T-helper 22 cell (primary cell): ENCODE data around the gene CEP126.
"Not testable (repeated sequence)": the region's sequence is repeated elsewhere in the genome, so short reads cannot be mapped to it uniquely, and the experiment has no call there.

Experiments
- DNase-seq: peaks from one replicate; pipeline ENCODE4 v3.0.0-alpha.2; 2020; ENCODE audit warnings: low read depth

CEP126 gene

DNA sequence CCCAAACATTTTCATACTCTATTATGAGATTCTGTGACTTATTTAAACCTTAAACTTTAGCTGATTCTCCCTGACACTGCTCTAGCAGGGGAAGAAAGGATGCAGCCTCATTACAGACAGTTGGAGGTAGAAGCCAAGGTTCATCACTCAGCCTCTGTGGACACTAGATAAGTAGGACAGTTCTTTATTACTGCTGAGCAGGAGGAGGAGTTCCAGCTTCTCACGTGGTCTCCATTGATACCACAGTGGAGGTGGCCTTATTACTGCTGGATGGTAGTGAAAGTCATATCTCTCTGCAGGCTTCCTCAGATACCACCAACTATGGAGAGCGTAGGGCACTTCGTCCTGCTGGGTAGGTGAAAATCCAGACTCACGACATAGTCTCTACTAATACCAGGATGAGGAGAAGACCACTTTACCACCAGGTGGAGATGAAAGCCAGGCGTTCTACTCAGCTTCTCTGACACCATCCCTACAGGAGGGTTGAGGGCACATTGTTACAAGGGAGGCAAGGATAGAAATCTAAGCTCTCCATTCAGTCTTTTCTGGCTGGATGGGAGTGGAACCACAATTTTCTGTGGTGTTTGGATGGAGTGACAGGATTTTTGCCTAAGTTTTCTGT lies 14.6 kb downstream of the CEP126 start:
- DNase-seq, result no peak

DNA sequence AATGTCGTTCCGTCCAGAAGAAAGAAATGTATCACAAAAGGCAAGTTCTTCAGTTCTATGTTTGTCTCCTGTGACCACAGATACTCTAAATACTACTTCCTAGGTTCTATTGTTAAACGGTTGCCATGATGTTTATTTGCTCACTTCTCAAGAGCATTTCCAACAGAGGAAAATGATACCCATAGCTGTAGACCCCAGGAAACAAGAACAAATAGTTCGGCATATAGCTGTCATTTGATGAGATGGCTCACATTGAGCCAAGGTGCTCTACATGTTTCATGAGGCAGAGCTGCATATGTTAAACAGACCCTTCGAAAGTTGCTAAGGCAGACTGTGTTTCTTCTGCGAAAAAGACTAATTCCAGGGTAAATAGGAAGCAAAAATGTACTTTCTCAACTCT lies 16.9 kb downstream of the CEP126 start:
- DNase-seq, result no peak

DNA sequence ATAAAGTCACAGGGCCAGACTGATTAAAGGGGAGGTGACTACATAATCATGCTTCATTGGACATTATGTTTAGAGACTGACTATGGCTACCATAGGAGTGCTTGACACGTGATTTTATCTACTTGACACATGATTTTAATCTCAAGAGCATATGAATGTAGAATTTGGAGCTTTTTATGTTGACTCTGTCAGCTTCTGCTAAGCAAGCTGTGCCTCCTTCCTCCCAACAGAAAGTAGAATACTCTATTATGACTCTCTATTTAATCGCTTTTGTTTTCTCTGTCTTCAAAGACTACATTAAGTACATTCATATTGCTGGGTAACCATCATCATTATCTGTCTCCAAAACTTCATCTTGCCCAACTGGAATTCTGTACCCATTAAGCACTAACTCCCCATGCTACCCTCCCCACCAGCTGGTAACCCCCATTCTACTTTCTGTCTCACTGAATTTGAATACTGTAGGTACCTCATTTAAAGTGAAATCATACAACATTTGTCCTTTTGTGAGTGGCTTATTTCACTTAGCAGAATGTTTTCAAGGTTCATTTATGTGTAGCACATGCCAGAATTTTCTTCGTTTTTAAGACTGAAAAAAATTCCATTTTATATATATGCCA lies 26.2 kb downstream of the CEP126 start:
- no peak for DNase-seq

DNA sequence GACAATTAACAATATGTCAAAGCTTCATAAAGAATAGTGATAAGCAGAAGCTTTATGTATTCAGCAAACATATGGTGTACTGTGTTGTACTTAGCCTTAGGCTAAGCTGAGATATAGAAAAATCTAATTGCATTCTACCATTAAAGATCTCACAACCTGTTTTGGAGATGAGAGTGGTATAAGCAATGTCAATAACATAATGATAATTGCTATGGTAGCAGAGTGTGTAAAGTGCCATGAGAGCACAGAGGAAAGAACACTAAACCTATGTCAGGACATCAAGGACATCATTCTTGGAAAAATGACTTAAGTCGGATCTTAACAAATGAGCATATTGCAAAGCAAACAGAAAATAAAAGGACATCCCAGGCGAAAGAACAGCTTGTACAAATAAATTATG lies 30.1 kb downstream of the CEP126 start:
- DNase-seq, result no peak

DNA sequence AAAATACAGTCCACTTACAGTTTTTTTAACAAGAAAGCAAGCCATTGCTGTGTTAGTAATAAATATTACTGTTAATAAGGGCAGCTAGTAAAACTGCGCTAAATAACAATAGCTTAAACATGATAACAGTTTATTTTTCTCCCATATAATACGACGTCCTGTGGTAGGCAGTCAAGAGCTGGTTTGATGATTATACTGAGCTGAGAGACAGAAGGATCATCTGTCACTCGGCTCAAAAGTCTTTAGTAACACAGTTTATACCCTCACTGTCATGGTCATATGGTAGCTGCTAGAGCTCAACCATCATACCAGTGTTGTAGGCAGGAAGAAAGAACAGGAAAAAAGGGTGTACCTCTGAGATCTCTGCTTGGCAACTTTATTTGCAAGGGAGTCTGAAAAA lies 30.6 kb downstream of the CEP126 start:
- DNase-seq, result no peak

DNA sequence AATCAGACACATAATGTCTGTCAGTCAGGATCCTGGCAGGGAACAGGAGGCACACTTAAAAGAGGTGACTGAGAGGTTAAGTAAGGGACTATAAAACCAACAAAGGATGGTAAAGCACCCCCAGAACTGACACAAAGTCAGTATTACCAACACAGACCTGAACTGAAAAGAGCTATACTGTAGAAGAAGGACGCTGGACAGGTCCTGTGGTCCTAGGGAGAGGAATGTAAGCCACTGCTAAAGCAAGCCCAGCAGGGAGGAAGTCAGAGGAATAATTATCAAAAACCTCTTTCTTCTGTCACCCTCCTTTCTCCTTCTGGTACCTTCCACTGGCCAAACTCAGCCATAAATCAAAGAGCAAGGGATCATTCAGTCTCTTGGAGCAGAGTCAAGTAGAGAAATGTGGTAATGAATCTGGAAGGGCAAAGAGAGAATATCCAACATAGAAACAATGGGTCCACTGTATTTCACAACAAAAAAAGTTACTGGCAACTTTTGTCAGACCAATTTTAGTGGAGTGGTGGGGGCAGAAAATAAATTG lies 34.9 kb downstream of the CEP126 start:
- DNase-seq, result no peak

DNA sequence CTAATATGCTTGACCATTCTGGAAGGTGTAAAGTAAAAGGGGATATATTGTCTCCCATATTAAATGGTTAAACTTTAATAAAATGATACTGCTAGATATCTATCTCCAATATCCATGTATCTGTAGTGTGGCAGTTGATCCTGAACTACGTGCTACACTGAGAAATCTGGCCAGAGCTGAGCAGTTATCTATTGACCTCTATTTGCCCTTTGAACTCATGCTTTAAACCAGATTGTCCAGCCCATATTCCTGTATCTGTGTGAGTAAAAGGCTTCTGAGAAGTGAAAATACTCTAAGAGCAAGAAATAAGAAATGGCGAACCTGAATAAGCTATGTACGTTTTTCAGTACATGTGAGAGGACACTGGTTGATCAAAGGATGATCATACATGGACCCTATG lies 40.5 kb downstream of the CEP126 start:
- DNase-seq, result no peak

DNA sequence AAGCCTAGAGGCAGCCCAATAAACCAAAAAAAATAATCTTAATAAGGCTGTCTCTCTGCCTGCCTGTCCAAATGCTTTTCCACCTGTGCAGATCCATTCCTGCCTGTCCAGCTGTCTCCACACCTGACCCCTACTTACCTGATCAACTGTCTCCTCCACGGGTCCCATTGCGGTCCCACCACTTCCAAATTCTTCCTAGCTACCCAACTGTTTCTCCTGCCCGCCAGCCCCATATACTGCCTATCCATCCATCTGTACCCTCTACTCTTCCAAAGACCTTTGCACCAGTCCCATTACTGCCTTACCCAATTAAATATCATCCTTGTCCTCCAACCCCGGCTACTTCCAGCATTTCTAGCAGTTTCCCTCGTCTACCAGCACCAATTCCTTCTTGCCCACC lies 40.9 kb downstream of the CEP126 start:
- no peak for DNase-seq

DNA sequence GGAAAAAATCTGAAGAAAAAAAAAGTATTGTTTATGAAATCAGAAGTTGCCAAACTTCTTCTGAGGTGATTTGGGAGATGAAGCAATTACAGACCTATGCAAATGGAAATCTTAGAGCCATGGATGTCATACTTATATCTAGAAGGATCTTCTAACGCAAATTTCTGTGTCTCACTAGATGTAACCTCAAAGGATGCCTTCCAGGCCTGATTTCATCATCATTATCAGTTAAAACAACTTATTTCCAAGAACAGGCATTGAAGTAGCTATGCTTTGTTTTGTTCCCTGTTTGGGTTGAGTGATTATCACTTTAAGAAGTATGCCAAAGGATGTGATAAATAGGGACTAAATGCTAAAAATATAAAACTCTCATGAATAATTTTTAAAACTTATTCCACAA lies 45.4 kb downstream of the CEP126 start:
- no peak for DNase-seq

DNA sequence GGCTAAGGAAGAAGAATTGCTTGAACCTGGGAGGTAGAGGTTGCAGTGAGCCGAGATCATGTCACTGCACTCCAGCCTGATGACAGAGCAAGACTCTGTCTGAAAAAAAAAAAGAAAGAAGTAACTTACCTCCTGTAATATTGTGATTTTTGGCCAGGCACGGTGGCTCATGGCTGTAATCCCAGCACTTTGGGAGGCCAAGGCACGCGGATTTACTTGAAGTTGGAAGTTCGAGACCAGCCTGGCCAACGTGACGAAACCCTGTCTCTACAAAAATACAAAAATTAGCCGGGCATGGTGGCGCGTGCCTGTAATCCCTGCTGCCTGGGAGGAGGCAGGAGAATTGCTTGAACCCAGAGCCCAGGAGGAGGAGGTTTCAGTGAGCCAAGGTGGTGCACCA lies 49.4 kb downstream of the CEP126 start:
- DNase-seq, result not testable (repeated sequence)

DNA sequence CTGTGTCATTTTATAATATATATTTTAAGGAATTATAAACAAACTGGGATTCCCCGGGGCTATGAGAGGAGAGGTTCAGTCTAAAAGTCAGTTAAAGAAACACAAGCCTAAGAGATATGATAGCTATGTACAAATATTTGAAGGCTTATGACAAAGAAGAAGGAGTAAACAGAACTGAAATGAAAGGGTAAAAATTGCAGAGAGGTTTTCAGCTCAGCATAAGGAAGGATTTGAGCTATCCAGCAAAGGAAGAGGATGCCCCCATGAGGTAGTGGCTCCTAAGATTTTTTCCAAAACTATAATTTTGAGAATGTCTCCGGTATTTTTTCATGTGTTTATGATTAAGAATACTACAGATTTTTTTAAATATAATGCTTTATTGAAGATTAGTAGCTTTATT lies 59.4 kb downstream of the CEP126 start:
- no peak for DNase-seq

DNA sequence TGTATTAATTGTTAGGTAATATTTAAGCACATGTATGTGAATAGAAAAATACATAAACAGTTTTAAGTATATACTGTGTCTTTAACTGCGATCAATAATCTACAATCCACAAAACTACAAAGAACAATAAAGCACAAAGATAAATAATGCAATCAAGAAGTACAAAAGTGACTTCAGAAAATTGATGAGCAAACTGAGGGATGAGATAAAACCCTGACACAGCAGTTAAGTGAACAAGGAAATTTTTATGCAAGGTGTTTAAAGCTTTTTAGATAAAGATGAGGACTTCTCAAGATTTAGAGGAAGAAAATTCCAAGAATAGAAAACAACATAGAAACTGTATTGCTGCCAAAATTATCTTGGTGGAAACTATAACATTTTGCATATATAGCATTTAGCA lies 60.0 kb downstream of the CEP126 start:
- no peak for DNase-seq

DNA sequence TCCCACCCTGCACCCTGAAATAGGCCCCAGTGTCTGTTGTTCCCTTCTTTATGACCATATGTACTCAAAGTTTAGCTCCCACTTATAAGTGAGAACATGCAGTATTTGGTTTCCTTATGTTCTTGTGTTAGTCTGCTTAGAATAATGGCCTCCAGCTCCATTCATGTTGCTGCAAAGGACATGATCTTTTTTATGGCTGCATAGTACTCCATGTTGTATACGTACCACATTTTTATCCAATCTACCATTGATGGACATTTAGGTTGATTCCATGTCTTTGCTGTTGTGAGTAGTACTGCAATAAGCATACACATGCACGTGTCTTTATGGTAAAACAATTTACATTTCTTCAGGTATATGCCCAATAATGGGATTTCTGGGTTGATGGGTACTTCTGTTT lies 60.9 kb downstream of the CEP126 start:
- DNase-seq, result no peak

DNA sequence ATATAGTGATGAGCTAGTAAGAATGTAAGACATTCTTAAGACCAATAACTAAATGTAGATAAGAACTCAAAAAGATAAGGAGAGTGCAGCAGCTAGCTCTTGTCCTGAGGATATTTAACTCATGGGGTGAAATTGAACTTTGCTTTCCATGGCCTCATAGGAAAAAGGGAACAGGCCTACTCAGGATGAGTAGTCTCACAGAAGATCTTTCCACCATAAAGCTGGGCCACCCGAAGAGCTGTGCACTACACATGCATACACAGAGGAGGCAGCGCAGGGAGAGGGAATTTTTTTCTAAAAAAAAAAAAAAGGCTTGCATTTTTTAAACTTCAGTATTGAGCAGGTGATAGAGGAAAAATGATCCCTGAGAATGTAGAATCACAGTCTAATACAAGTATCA lies 72.6 kb downstream of the CEP126 start:
- no peak for DNase-seq

DNA sequence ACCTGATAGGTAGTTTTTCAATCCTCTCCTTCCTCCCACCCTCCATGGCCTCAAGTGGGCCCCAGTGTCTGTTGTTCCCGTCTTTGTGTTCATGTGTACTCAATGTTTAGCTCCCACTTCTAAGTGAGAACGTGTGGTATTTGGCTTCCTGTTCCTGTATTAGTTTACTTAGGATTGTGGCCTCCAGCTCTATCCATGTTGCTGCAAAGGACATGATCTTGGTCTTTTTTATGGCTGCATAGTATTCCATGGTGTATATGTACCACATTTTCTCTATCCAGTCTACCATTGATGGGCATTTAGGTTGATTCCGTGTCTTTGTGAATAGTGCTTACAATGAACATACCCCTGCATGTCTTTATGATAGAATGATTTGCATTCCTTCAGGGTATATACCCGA lies 78.4 kb downstream of the CEP126 start:
- DNase-seq, result no peak

DNA sequence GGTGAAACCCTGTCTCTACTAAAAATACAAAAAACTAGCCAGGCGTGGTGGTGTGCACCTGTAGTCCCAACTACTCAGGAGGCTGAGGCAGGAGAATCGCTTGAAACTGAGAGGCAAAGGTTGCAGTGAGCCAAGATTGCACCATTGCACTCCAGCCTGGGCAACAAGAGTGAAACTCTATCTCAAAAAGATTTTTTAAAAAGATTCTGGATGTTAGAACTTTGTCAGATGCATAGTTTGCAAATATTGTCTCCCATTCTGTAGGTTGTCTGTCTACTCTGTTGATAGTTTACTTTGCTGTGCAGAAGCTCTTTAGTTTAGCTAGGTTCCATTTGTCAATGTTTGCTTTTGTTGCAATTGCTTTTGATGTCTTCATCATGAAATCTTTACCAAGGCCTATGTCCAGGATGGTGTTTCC lies 79.3 kb downstream of the CEP126 start:
- not testable (repeated sequence) for DNase-seq

DNA sequence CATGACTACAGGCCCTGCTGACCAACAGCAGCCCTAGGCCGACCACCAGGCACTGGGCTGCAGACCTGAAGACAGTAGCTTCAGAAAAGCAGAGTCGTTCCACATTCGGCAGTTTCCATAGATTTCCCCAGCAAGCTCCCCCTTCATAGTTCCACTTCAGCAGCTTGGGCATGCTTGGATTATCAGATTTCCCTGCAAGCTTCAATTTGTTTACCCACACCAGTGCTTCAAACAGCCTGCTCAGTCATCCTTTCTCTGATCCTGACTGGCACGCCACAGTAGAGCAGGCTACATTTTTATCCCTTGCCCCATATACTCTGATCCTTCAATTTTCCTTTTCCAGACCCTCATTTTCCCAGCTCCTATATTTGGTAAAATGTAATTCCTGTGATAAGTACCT lies 81.3 kb downstream of the CEP126 start:
- DNase-seq, result no peak

DNA sequence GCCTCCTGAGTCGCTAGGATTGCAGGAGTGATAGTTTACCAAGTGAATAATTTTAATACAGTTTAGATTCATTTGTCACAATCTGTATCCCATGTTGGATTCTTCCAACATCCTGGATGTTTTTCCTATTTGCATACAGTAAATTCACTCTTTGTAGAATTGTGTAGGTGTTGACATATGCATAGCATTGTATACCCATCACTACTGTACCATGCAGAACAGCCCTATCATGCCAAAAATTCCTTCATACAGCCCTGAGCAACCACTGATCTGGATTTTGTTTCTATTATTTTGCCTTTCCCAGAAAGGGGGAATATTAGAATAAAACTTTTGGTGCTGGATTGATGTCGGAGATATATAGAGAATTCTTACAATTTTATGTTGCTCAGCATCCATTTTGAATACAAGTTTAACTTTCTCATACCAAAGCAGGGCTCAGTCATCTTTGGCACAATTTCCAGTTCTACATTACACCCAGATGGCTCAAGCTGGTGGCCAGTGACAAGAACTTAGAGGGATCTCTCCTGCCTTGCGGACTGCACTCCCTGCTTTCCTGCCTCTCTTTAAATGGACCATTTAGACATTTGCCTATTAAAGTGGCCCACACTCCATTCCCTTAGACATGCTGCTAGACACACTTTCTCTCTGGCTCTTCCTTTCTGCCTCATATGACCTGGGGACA lies 87.0 kb downstream of the CEP126 start:
- DNase-seq, result no peak

DNA sequence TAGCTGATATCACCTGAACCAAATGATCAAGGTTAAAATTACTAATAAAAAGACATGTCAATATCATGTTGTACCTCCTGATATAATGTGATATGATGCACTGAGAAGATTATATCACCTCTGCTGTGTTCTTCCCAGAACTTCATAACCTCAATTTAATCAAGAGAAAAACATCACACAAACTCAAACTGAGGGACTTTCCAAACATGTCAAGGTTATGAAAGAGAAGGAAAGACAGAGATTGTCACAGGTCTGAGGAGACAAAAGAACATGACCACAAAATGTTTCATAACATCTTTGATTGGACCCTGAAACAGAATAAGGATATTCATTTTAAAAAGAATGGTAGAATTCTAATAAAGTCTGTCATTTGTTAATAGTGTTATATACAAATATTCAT lies 89.4 kb downstream of the CEP126 start:
- no peak for DNase-seq

DNA sequence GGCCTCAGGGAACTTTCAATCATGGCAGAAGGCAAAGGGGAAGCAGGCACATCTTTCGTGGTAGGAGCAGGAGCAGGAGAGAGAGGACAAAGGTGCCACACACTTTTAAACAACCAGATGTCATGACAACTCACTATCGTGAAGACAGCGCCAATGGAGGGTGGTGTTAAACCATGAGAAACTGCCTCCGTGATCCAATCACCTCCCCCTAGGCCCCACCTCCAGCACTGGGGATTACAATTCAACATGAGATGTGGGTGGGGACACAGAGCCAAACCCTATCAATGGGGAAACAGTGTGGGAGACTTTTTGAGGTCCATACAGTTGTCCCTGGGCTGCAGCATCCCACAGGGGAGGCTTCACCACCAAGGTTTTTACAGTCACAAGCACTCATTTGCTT lies 90.5 kb downstream of the CEP126 start:
- DNase-seq, result no peak

DNA sequence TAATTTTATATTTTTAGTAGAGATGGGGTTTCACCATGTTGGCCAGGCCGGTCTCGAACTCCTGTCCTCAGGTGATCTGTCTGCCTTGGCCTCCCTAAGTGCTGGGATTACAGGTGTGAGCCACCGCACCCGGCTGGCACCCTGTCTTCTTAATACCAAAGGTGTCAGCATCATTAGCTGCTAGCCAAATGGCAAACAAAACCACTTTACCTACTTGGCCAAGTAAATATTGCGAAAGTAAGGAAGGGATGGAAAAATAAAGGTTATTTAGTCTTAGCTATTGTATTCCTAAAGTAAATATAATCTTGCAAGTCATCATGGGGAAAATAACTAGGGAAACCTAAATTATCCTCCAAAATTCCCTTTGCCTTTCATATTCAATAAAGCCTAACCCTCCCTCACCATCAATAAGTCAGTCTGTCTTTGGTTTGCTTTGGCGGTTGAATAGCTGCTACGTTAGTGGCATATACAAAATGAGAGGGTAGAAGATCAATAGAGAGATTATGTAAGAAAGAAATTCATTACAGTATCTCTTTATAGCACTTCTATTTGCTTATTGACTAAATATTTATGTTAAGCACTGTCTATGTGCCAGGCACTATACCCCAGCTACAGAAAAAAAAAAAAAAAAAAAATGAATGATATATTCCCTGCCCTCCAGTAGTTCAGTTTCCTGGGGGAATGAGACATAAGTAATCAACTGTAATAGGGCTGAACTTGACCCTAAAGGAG lies 92.2 kb downstream of the CEP126 start:
- DNase-seq, result no peak

DNA sequence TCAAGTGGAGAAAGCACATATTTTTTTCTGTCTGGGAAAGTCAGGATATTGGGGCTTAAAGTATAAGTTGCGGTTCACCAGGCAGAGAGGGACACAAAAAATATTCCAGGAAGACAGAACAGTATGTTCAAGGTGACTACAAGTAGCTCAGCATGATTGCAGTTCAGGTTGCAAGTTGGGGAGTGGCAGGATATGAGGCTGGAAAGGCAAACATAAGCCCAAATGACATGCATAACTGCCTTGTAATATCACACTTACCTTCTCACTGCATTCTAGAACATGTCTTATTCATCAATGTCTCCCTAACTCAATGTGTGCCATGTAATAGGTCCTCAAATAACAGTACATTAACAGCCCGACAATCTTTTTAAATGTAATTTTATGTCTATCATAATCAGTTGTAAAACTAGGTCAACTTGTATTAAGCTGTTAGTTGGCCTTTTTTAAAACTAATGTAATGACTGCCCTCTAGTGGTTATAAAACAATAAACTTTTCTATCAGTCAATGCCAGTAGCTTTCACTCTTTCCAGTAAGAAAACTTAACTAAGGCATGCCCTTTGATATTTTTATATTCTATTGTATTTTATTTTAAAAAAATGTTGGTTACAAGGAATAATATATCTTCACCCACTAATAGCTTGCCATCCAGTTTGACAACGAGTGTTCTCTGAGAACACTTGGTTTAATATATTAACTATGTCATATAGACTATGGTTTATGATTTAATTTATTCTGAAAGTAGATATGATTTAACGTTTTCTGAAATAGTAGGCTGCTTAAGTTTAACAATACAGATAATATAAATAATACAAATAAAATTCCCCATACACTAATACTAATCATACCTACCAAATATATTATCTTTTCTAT lies 93.0 kb downstream of the CEP126 start:
- no peak for DNase-seq
